Mucosa of descending colon (tissue), 3 donors: ENCODE results near the gene TMEM81. TPM values are rescaled to one million over a fixed set of nuclear protein-coding genes. Genes with fewer than 3 reads are reported as not detected.

Experiments used
- ATAC-seq: fragments of 200-7000 bp; cut with Tn5 transposase; one replicate; pipeline ENCODE4 v1.9.1; 2020; ENCODE audit warnings: mild to moderate bottlenecking, moderate library complexity
- DNase-seq, 3 donors: peaks; one replicate each; pipeline ENCODE4 v3.0.0-alpha.2; 2020
- H3K36me3 ChIP-seq: fragments of 200-600 bp; one replicate; pipeline ENCODE4 v1.8.0; 2021; ENCODE audit warnings: low read depth, mild to moderate bottlenecking
- H3K4me1 ChIP-seq: fragments of 200-600 bp; one replicate; pipeline ENCODE4 v1.8.0; 2021; ENCODE audit warnings: low read depth, mild to moderate bottlenecking
- H3K4me3 ChIP-seq: fragments of 200-600 bp; one replicate; pipeline ENCODE4 v1.8.0; 2021; ENCODE audit warnings: mild to moderate bottlenecking
- H3K9me3 ChIP-seq: fragments of 200-600 bp; one replicate; pipeline ENCODE4 v1.8.0; 2021; ENCODE audit warnings: mild to moderate bottlenecking
- CTCF ChIP-seq: fragments of 200-600 bp; IDR thresholded peaks from one replicate; pipeline ENCODE4 v1.8.0; 2022; ENCODE audit warnings: antibody characterized with exemption, mild to moderate bottlenecking
- intact Hi-C, 2 donors: fragments of 100-400 bp; cut with DNase I in 1 of 2; cut with micrococcal nuclease in 1 of 2; formaldehyde crosslinking; loops; one replicate each; pipeline versions ENCODE4 v1.11.0 to v1.11.1; 2022; cut with DNase I, micrococcal nuclease
- total RNA-seq, 3 donors: library from RNA; stranded (reverse); fragmentation: NEBNext Ultra II Directional in 2 of 3; extraction: Animal tissue kit (Norgen Biotek cat#: 25700) in 2 of 3; gene quantifications; one replicate each; pipeline versions ENCODE4 v1.2.1 to v1.2.4, GENCODE V29; 2021 to 2023
- donor health status: DM: no; HTN: no; CAD: no; lungs with moderate emphysema.
- donor health status: DM: no; HTN: no; CAD: no.
- donor health status: DM: no; HTN: yes; CAD: no.

The TMEM81 gene
- total RNA-seq, 3 donors from 2014 or later: 1.9 to 3.8 (median 2.3) TPM

- Histone ChIP-seq H3K36me3 (no peaks in the 10 kb centered on the region), H3K9me3 (no peaks in the 10 kb centered on the region), H3K4me1 (no peaks in the 10 kb centered on the region), H3K4me3 (no peak overlapping the region)
- ATAC-seq (no peak), DNase-seq (no peak)
- no peak for TF ChIP-seq CTCF
- intact Hi-C loops: no loop called here
Observed at GRCh38 chr1:205072286-205072685, 12.0 kb downstream of the TMEM81 start.

- Histone ChIP-seq H3K4me3 (no peak overlapping the region), H3K4me1 (no peaks in the 10 kb centered on the region), H3K9me3 (no peaks in the 10 kb centered on the region), H3K36me3 (no peaks in the 10 kb centered on the region)
- DNase-seq: no peak
- no peak for ATAC-seq
- intact Hi-C loops: no loop called here
- TF ChIP-seq CTCF: no peak
Observed at GRCh38 chr1:205071801-205072200, 12.5 kb downstream of the TMEM81 start.

- H3K4me1 ChIP-seq: no peaks in the 10 kb centered on the region
- DNase-seq (no peak), ATAC-seq (no peak)
- intact Hi-C loops: no loop called here
- TF ChIP-seq CTCF: no peak
- H3K4me3 ChIP-seq: no peak overlapping the region
- H3K36me3 ChIP-seq: no peaks in the 10 kb centered on the region
- H3K9me3 ChIP-seq: no peaks in the 10 kb centered on the region
Observed at GRCh38 chr1:205071028-205071409, 13.2 kb downstream of the TMEM81 start.

- intact Hi-C loops: no loop called here
- DNase-seq: no peak
- no peak overlapping the region for H3K4me3 ChIP-seq
- H3K9me3 ChIP-seq: no peaks in the 10 kb centered on the region
- no peak for TF ChIP-seq CTCF
- no peak for ATAC-seq
- H3K4me1 ChIP-seq: no peaks in the 10 kb centered on the region
- no peaks in the 10 kb centered on the region for H3K36me3 ChIP-seq
Observed at GRCh38 chr1:205069371-205070125, 14.7 kb downstream of the TMEM81 start.

GRCh38 chr1:205068457-205069040, 15.7 kb downstream of the TMEM81 start:
- intact Hi-C loops: no loop called here
- ATAC-seq (no peak), DNase-seq (no peak)
- Histone ChIP-seq H3K9me3 (no peaks in the 10 kb centered on the region), H3K4me3 (no peak overlapping the region), H3K36me3 (no peaks in the 10 kb centered on the region), H3K4me1 (no peaks in the 10 kb centered on the region)
- no peak for TF ChIP-seq CTCF
